HepG2 (cell line): ENCODE measurements around the gene SARS2. TPM values are rescaled to one million over a fixed set of nuclear protein-coding genes. Genes with fewer than 3 reads are reported as not detected.

Source experiments
- ATAC-seq: fragments of 200-7000 bp; cut with Tn5 transposase; 3 replicates; pipeline ENCODE4 v1.9.1; 2020; ENCODE audit warnings: mild to moderate bottlenecking, moderate library complexity
- BruUV-seq: library from RNA; stranded (reverse); fragments of 400-500 nt; replicated peaks from 2 replicates; lab custom pipeline; 2021; lab: Mats Ljungman, UMichigan
- CTCF ChIA-PET: fragments of 300-600 bp; formaldehyde crosslinking; extraction: SDS; loops from one replicate; lab custom pipeline; 2021; ENCODE audit warnings: low total read pairs, inconsistent platforms, low intra/inter-chr PET ratio; lab: Yijun Ruan, JAX
- POLR2A ChIA-PET: fragments of 350-600 bp; sonication (Branson Sonifier 250); formaldehyde crosslinking; loops from one replicate; lab custom pipeline; 2020; ENCODE audit warnings: antibody characterized with exemption, inconsistent platforms; lab: Yijun Ruan, JAX
- DNase-seq: peaks from one replicate; pipeline ENCODE4 v3.0.0-alpha.2; 2015; ENCODE audit warnings: low spot score
- FAIRE-seq: peaks from 3 replicates; lab custom pipeline; 2011; peaks lifted over from hg19 to GRCh38; lab: Jason Lieb, UNC
- H2AFZ ChIP-seq: one replicate; pipeline ENCODE4 v1.6.1; 2011; ENCODE audit warnings: low read length, inconsistent platforms
- H3K27ac ChIP-seq: fragments of 300-600 bp; 3 replicates; pipeline ENCODE4 v1.8.0; 2011; ENCODE audit warnings: mixed run types, mild to moderate bottlenecking, mixed read lengths, low read length, inconsistent platforms; ENCODE audit not compliant: insufficient read depth; ENCODE audit errors: extremely low read length
- H3K27me3 ChIP-seq, 2 experiments: fragments of 200-600 bp in 1 of 2; 2 replicates in 1 of 2; 3 replicates in 1 of 2; pipeline versions ENCODE4 v1.6.0 to v1.8.0; 2011; ENCODE audit warnings: low read length in 2 of 2, mild to moderate bottlenecking in 2 of 2, moderate library complexity in 2 of 2, inconsistent platforms in 1 of 2; ENCODE audit not compliant: insufficient read depth in 2 of 2, control insufficient read depth in 1 of 2
- H3K36me3 ChIP-seq, 2 experiments: fragments of 200-600 bp in 1 of 2; replicated peaks in 1 of 2; 2 replicates in 1 of 2; 3 replicates in 1 of 2; pipeline versions ENCODE4 v1.5.1 to v1.8.0; 2011; ENCODE audit warnings: low read length in 2 of 2, inconsistent platforms in 1 of 2; ENCODE audit not compliant: insufficient read depth in 2 of 2, control insufficient read depth in 1 of 2
- H3K4me1 ChIP-seq: 2 replicates; pipeline ENCODE4 v1.5.1; 2012; ENCODE audit warnings: low read length, inconsistent platforms; ENCODE audit not compliant: insufficient read depth
- H3K4me2 ChIP-seq: 2 replicates; pipeline ENCODE4 v1.6.0; 2011; ENCODE audit warnings: low read depth, low read length, inconsistent platforms
- H3K4me3 ChIP-seq, 3 experiments: fragments of 200-600 bp in 1 of 3; sonication (generic), shearing (Covaris generic) in 1 of 3; replicated peaks in 1 of 3; 2 replicates each; pipeline ENCODE4 v1.5.1; 2011 to 2016; ENCODE audit warnings: low read length in 3 of 3, inconsistent platforms in 2 of 3, low read depth in 2 of 3, mild to moderate bottlenecking in 2 of 3, control low read depth in 1 of 3, mixed read lengths in 1 of 3; ENCODE audit not compliant: insufficient read depth in 1 of 3
- H3K79me2 ChIP-seq: one replicate; pipeline ENCODE4 v1.6.1; 2011; ENCODE audit warnings: low read length, inconsistent platforms; ENCODE audit not compliant: insufficient read depth
- H3K9ac ChIP-seq: 2 replicates; pipeline ENCODE4 v1.6.0; 2011; ENCODE audit warnings: mild to moderate bottlenecking, low read depth, low read length, inconsistent platforms; ENCODE audit not compliant: insufficient read depth
- H3K9me3 ChIP-seq: 2 replicates; pipeline ENCODE4 v1.5.1; 2012; ENCODE audit warnings: mild to moderate bottlenecking, low read length
- H4K20me1 ChIP-seq: 2 replicates; pipeline ENCODE4 v1.6.0; 2011; ENCODE audit warnings: inconsistent platforms, mild to moderate bottlenecking, low read length, moderate library complexity; ENCODE audit not compliant: insufficient read depth
- ATF6 ChIP-seq: sonication (generic); formaldehyde crosslinking; conservative IDR thresholded peaks from 2 replicates; pipeline ENCODE4 v1.4.0; 2020; ENCODE audit warnings: missing genetic modification reagents
- HDAC1 ChIP-seq: sonication (generic); formaldehyde crosslinking; IDR thresholded peaks from 2 replicates; pipeline ENCODE4 v1.5.1; 2020; ENCODE audit warnings: mild to moderate bottlenecking, missing genetic modification reagents
- HMGA1 ChIP-seq: sonication (generic); formaldehyde crosslinking; conservative IDR thresholded peaks from 2 replicates; pipeline ENCODE4 v1.4.0; 2020; ENCODE audit warnings: missing genetic modification reagents
- KLF11 ChIP-seq: IDR thresholded peaks from 2 replicates; pipeline ENCODE4 v1.6.1; 2016; ENCODE audit warnings: missing compliant biosample characterization
- KLF6 ChIP-seq: IDR thresholded peaks from 2 replicates; pipeline ENCODE4 v1.8.0; 2016; ENCODE audit warnings: missing biosample characterization, missing genetic modification reagents
- MXI1 ChIP-seq: IDR thresholded peaks from 3 replicates; pipeline ENCODE4 v1.6.1; 2012; ENCODE audit warnings: low read depth, low read length, inconsistent platforms, borderline replicate concordance
- NCOR1 ChIP-seq: fragments of 200-600 bp; sonication (generic); IDR thresholded peaks from 2 replicates; pipeline ENCODE4 v1.7.0; 2017; ENCODE audit warnings: antibody characterized with exemption, low read length, borderline replicate concordance
- NR2F6 ChIP-seq, 2 experiments: IDR thresholded peaks; 2 replicates each; pipeline ENCODE4 v1.6.1; 2016; ENCODE audit warnings: antibody characterized with exemption in 1 of 2, mild to moderate bottlenecking in 1 of 2
- PAF1 ChIP-seq: IDR thresholded peaks from 2 replicates; pipeline ENCODE4 v1.6.1; 2016; ENCODE audit warnings: missing genetic modification reagents, missing compliant biosample characterization
- PHF21A ChIP-seq: sonication (generic); formaldehyde crosslinking; IDR thresholded peaks from 2 replicates; pipeline ENCODE4 v1.5.0; 2020; ENCODE audit warnings: mild to moderate bottlenecking, missing genetic modification reagents
- SP4 ChIP-seq: sonication (generic); formaldehyde crosslinking; IDR thresholded peaks from 2 replicates; pipeline ENCODE4 v1.8.1; 2023; ENCODE audit warnings: mild to moderate bottlenecking, missing genetic modification reagents
- SRSF1 ChIP-seq: fragments of 200-400 bp; formaldehyde crosslinking; optimal IDR thresholded peaks from 2 replicates; pipeline ENCODE3; 2017; ENCODE audit warnings: mild to moderate bottlenecking, low read depth, low read length, moderate library complexity
- TARDBP ChIP-seq: sonication (generic); formaldehyde crosslinking; IDR thresholded peaks from 2 replicates; pipeline ENCODE4 v1.8.0; 2022; ENCODE audit warnings: mild to moderate bottlenecking, missing genetic modification reagents
- ZFP37 ChIP-seq: sonication (generic); formaldehyde crosslinking; IDR thresholded peaks from 2 replicates; pipeline ENCODE4 v1.4.0; 2020; ENCODE audit warnings: missing genetic modification reagents, borderline replicate concordance
- ZFP62 ChIP-seq: sonication (generic); formaldehyde crosslinking; IDR thresholded peaks from 2 replicates; pipeline ENCODE4 v1.4.0; 2020; ENCODE audit warnings: missing genetic modification reagents
- ZSCAN21 ChIP-seq: sonication (generic); formaldehyde crosslinking; IDR thresholded peaks from 2 replicates; pipeline ENCODE4 v1.8.0; 2022; ENCODE audit warnings: mild to moderate bottlenecking, missing genetic modification reagents, moderate library complexity, borderline replicate concordance
- ZSCAN25 ChIP-seq: sonication (generic); formaldehyde crosslinking; IDR thresholded peaks from 2 replicates; pipeline ENCODE4 v1.8.0; 2022; ENCODE audit warnings: mild to moderate bottlenecking, missing genetic modification reagents
- ZSCAN31 ChIP-seq: sonication (generic); formaldehyde crosslinking; IDR thresholded peaks from 2 replicates; pipeline ENCODE4 v1.5.0; 2020; ENCODE audit warnings: low read depth, mild to moderate bottlenecking, missing genetic modification reagents
- WGBS: methylation state at CpG from one replicate; pipeline ENCODE4 v1.1.6; 2017; ENCODE audit warnings: low lambda C conversion rate; 5-methylcytosine and 5-hydroxymethylcytosine counted together
- in situ Hi-C: cut with HindIII; loops from 2 replicates; pipeline ENCODE4 v1.10.0; 2017; ENCODE audit warnings: low pct_unique_long_range_greater_than_20kb; ENCODE audit not compliant: extremely low pct_ligation_motif_present
- intact Hi-C: fragments of 100-400 bp; cut with micrococcal nuclease; formaldehyde crosslinking; loops from one replicate; pipeline ENCODE4 v1.10.0; 2022; ENCODE audit not compliant: unreplicated experiment
- polyA plus RNA-seq, 8 experiments: library from polyadenylated mRNA; depleted of rRNA in 3 of 8; stranded (reverse) in 7 of 8; unstranded in 1 of 8; fragments of >200 nt; fragmentation: Illumina TruSeq in 4 of 8; extraction: Trizol in 4 of 8; gene quantifications; 2 replicates each; pipeline versions ENCODE4 v1.2.1 to v1.2.3, GENCODE V29; 2011 to 2016; ENCODE audit warnings: low read depth in 4 of 8, missing spikeins in 1 of 8, mixed read lengths in 1 of 8; ENCODE audit not compliant: insufficient read depth in 1 of 8
- total RNA-seq, 5 experiments: library from RNA; depleted of rRNA; stranded (reverse); fragments of >200 nt; fragmentation: Illumina TruSeq; extraction: Trizol; gene quantifications; 2 replicates each; pipeline ENCODE4 v1.2.3, GENCODE V29; 2016; ENCODE audit warnings: low read depth in 1 of 5
- TF ChIP-seq, protein P1 (sequence below): sonication (generic); formaldehyde crosslinking; IDR thresholded peaks from 2 replicates; pipeline ENCODE4 v1.4.0; 2020; ENCODE audit warnings: low read depth, missing genetic modification reagents

The SARS2 gene
- total and polyA plus RNA-seq, 2 of the 13 experiments (the other 11 are each of a cell fraction or from before 2014, with no cell fraction given) = 40.0 to 48.6 TPM

GRCh38 chr19:38899447-38900201 lies 30.9 kb downstream of the SARS2 start, which contains the start of the genes NFKBIB and SIRT2:
Gene NFKBIB (plus strand): TSS chr19:38899969. CDS start chr19:38900033, 64 bp downstream.
Gene SIRT2 (minus strand): TSS chr19:38899618. CDS start chr19:38899521, 97 bp downstream.
- WGBS = 0% methylated on average over 3 of the region's 64 CpGs
- TF ChIP-seq ZSCAN21 (CRISPR knock-in tag) (peak; percentile 80; the same call in 1 of the 2 replicates), TARDBP (CRISPR knock-in tag) (no peak; the same call in 1 of the 2 replicates), ZFP37 (CRISPR knock-in tag) (no peak; the same call in 1 of the 2 replicates), KLF11 (CRISPR knock-in tag) (peak; percentile 87; the same call in 1 of the 2 replicates), PAF1 (CRISPR knock-in tag) (no peak), NR2F6 (IDR thresholded peaks at IDR 0.05) (no peak), NR2F6 (CRISPR knock-in tag; IDR thresholded peaks at IDR 0.05) (no peak; the same call in 1 of the 2 replicates), ZFP62 (CRISPR knock-in tag) (no peak), SRSF1 (peak; percentile 89), SP4 (CRISPR knock-in tag) (peak; percentile 95), HDAC1 (CRISPR knock-in tag) (peak; percentile 82), ZSCAN31 (CRISPR knock-in tag) (no peak; the same call in 1 of the 2 replicates), ZSCAN25 (no peak), PHF21A (CRISPR knock-in tag) (peak; percentile 62; the same call in 1 of the 2 replicates), ATF6 (CRISPR knock-in tag) (no peak), NCOR1 (no peak), MXI1 (peak; percentile 81; the same call in 2 of the 3 replicates), KLF6 (no peak), HMGA1 (no peak)
- TF ChIP-seq, protein P1, sequence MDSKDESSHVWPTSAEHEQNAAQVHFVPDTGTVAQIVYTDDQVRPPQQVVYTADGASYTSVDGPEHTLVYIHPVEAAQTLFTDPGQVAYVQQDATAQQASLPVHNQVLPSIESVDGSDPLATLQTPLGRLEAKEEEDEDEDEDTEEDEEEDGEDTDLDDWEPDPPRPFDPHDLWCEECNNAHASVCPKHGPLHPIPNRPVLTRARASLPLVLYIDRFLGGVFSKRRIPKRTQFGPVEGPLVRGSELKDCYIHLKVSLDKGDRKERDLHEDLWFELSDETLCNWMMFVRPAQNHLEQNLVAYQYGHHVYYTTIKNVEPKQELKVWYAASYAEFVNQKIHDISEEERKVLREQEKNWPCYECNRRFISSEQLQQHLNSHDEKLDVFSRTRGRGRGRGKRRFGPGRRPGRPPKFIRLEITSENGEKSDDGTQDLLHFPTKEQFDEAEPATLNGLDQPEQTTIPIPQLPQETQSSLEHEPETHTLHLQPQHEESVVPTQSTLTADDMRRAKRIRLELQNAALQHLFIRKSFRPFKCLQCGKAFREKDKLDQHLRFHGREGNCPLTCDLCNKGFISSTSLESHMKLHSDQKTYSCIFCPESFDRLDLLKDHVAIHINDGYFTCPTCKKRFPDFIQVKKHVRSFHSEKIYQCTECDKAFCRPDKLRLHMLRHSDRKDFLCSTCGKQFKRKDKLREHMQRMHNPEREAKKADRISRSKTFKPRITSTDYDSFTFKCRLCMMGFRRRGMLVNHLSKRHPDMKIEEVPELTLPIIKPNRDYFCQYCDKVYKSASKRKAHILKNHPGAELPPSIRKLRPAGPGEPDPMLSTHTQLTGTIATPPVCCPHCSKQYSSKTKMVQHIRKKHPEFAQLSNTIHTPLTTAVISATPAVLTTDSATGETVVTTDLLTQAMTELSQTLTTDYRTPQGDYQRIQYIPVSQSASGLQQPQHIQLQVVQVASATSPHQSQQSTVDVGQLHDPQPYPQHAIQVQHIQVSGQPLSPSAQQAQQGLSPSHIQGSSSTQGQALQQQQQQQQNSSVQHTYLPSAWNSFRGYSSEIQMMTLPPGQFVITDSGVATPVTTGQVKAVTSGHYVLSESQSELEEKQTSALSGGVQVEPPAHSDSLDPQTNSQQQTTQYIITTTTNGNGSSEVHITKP (CRISPR knock-in tag) = peak; percentile 73

More at GRCh38 chr19:38899447-38900201, 30.9 kb downstream of the SARS2 start, which contains the start of the genes NFKBIB and SIRT2:
- H3K36me3 ChIP-seq = peaks cover 0 to under 1% of the 10 kb centered on the region in 2 experiments; a peak in 1 of 5 replicates
- H3K4me3 ChIP-seq = peak within 1 kb of the TSS; percentile 73 to 87 (median 83)
- H2AFZ ChIP-seq = no peak within 1 kb of the TSS
- H4K20me1 ChIP-seq = no peaks in the 10 kb centered on the region
- peak within 1 kb of the TSS; percentile 73 for H3K27ac ChIP-seq
- ATAC-seq (peak; percentile 95), FAIRE-seq (peak; percentile 96), DNase-seq (peak; percentile 99)
- in situ Hi-C loops (loop anchor here (25.0 kb wide), 1 partner anchor 162 kb away; the partner anchor contains the start of gene CAPN12), intact Hi-C loops (loop anchor here (2.0 kb wide), 1 partner anchor 49 kb away; no protein-coding TSS in a partner anchor)
- POLR2A ChIA-PET = interaction anchor here (0.7 to 2.5 kb wide), 16 partner anchors 18 to 281 kb away, joined by 3 to 24 read pairs (median 4); partner anchors contain the start of genes ACTN4, ECH1, EIF3K and FBXO17
- CTCF ChIA-PET = no interaction called here
- peak within 1 kb of the TSS; percentile 94 for H3K4me2 ChIP-seq
- peak within 1 kb of the TSS; percentile 74 for H3K9ac ChIP-seq
- peaks cover 1% of the 10 kb centered on the region for H3K79me2 ChIP-seq
- no peaks in the 10 kb centered on the region; a peak in 1 of 5 replicates for H3K27me3 ChIP-seq
- H3K9me3 ChIP-seq = no peaks in the 10 kb centered on the region
- H3K4me1 ChIP-seq = peaks cover 34% of the 10 kb centered on the region
- BruUV-seq = no TSS peak
